ENCODE results near the gene SELENOO. TPM values are rescaled to one million over a fixed set of nuclear protein-coding genes. Genes with fewer than 3 reads are reported as not detected.

Gene SELENOO
- total RNA-seq, 1 donor from 2014 or later, result 15.0 TPM

GRCh38 chr22:50259302-50259701 is 58.5 kb downstream of the SELENOO start:
- H3K27me3 ChIP-seq (ENCODE audit: low read depth), result peaks cover 11% of the 10 kb centered on the region
- TF ChIP-seq CTCF (IDR thresholded peaks at IDR 0.05; ENCODE audit: borderline replicate concordance), result no peak

GRCh38 chr22:50260434-50260800 is 59.6 kb downstream of the SELENOO start:
- Histone ChIP-seq H3K36me3 (no peaks in the 10 kb centered on the region), H3K27ac (replicated peaks) (peak overlapping the region; percentile 76), H3K4me1 (peaks cover 45% of the 10 kb centered on the region), H3K4me3 (peak overlapping the region; percentile 71), H3K27me3 (ENCODE audit: low read depth) (peaks cover 11% of the 10 kb centered on the region), H3K9me3 (replicated peaks) (no peaks in the 10 kb centered on the region)
- no peak for DNase-seq
- no peak for TF ChIP-seq CTCF (IDR thresholded peaks at IDR 0.05; ENCODE audit: borderline replicate concordance)
- intact Hi-C loops (cut with micrococcal nuclease), result no loop called here

More at GRCh38 chr22:50259302-50259701, 58.5 kb downstream of the SELENOO start:
- Histone ChIP-seq H3K27ac (replicated peaks) (peak overlapping the region; percentile 56), H3K9me3 (replicated peaks) (no peaks in the 10 kb centered on the region), H3K4me3 (no peak overlapping the region), H3K4me1 (peaks cover 45% of the 10 kb centered on the region), H3K36me3 (no peaks in the 10 kb centered on the region)
- intact Hi-C loops (cut with micrococcal nuclease), result no loop called here
- DNase-seq, result no peak

- no peaks in the 10 kb centered on the region for H3K9me3 ChIP-seq (replicated peaks)
- no peaks in the 10 kb centered on the region for H3K36me3 ChIP-seq
- peaks cover 45% of the 10 kb centered on the region for H3K4me1 ChIP-seq
- peak overlapping the region; percentile 76 for H3K27ac ChIP-seq (replicated peaks)
- peaks cover 11% of the 10 kb centered on the region for H3K27me3 ChIP-seq (ENCODE audit: low read depth)
- DNase-seq, result no peak
- H3K4me3 ChIP-seq, result peak overlapping the region; percentile 71
- intact Hi-C loops (cut with micrococcal nuclease), result no loop called here
- no peak for TF ChIP-seq CTCF (IDR thresholded peaks at IDR 0.05; ENCODE audit: borderline replicate concordance)
Measured at GRCh38 chr22:50260801-50261614, 60.2 kb downstream of the SELENOO start.

- no peak for DNase-seq
- Histone ChIP-seq H3K4me1 (peaks cover 50% of the 10 kb centered on the region), H3K9me3 (replicated peaks) (no peaks in the 10 kb centered on the region), H3K4me3 (peak within 1 kb of the TSS; percentile 71), H3K27ac (replicated peaks) (peak within 1 kb of the TSS; percentile 76), H3K36me3 (no peaks in the 10 kb centered on the region), H3K27me3 (ENCODE audit: low read depth) (peaks cover 11% of the 10 kb centered on the region)
- intact Hi-C loops (cut with micrococcal nuclease), result no loop called here
- no peak for TF ChIP-seq CTCF (IDR thresholded peaks at IDR 0.05; ENCODE audit: borderline replicate concordance)
Measured at GRCh38 chr22:50261615-50262459, 61.0 kb downstream of the SELENOO start, which contains the start of gene MAPK12. Gene MAPK12, minus strand, starts transcription at chr22:50261683. Its CDS starts 174 bp downstream, at chr22:50261509.

GRCh38 chr22:50262460-50262911 is 61.7 kb downstream of the SELENOO start:
- H3K27me3 ChIP-seq (ENCODE audit: low read depth), result peaks cover 11% of the 10 kb centered on the region
- no peaks in the 10 kb centered on the region for H3K9me3 ChIP-seq (replicated peaks)
- DNase-seq, result no peak
- no peaks in the 10 kb centered on the region for H3K36me3 ChIP-seq
- peaks cover 53% of the 10 kb centered on the region for H3K4me1 ChIP-seq
- intact Hi-C loops (cut with micrococcal nuclease), result no loop called here
- peak overlapping the region; percentile 76 for H3K27ac ChIP-seq (replicated peaks)
- no peak for TF ChIP-seq CTCF (IDR thresholded peaks at IDR 0.05; ENCODE audit: borderline replicate concordance)
- peak overlapping the region; percentile 71 for H3K4me3 ChIP-seq
